ENCODE measurements around the gene TEKT2. TPM values are rescaled to one million over a fixed set of nuclear protein-coding genes. Genes with fewer than 3 reads are reported as not detected.

TEKT2 gene
- total and polyA plus RNA-seq, 2 donors = 0.13 to 0.37 TPM

- no peak overlapping the region for H3K4me3 ChIP-seq (ENCODE audit: low read depth, low read length)
- H3K36me3 ChIP-seq (ENCODE audit: insufficient read depth) = no peaks in the 10 kb centered on the region
- H3K27ac ChIP-seq (ENCODE audit: low read depth) = no peak overlapping the region
- DNase-seq (ENCODE audit: extremely low spot score) = no peak
- peaks cover 1% of the 10 kb centered on the region for H3K4me1 ChIP-seq (ENCODE audit: insufficient read depth)
These were observed 51.9 kb downstream of the TEKT2 start for GRCh38 chr1:36135796-36136195.

DNA sequence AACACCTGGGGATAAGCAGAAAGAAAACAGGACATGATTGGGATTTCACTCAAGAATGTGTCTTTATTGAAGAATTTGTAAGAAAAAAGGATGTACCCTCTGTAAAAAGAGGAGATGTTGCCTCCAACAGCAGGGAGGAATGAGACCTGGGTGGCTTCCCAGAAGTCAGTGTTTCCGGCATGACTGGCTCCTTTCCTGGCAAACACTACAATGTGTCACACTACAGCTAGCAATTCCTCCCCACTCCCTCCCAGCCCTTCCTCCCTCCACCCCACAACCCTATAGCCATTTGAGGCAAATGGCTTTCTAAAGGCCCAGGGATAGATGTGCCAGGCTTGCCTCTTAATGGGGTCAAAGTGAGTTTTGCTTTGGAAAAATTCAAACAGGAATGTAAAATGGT is 52.6 kb downstream of the TEKT2 start:
- Histone ChIP-seq H3K4me1 (ENCODE audit: insufficient read depth) (peaks cover 1% of the 10 kb centered on the region), H3K4me3 (ENCODE audit: low read depth, low read length) (no peak overlapping the region), H3K27ac (ENCODE audit: low read depth) (no peak overlapping the region), H3K36me3 (ENCODE audit: insufficient read depth) (no peaks in the 10 kb centered on the region)
- no peak for DNase-seq (ENCODE audit: extremely low spot score)
- WGBS = 28% methylated on average over 1 of the region's 1 CpG

GRCh38 chr1:36137226-36137625 is 53.3 kb downstream of the TEKT2 start:
- H3K4me3 ChIP-seq (ENCODE audit: low read depth, low read length) = no peak overlapping the region
- 72% methylated on average over 5 of the region's 5 CpGs for WGBS
- H3K4me1 ChIP-seq (ENCODE audit: insufficient read depth) = peaks cover 1% of the 10 kb centered on the region
- H3K36me3 ChIP-seq (ENCODE audit: insufficient read depth) = no peaks in the 10 kb centered on the region
- no peak for DNase-seq (ENCODE audit: extremely low spot score)
- H3K27ac ChIP-seq (ENCODE audit: low read depth) = no peak overlapping the region

GRCh38 chr1:36137776-36138175 is 53.9 kb downstream of the TEKT2 start:
- Histone ChIP-seq H3K4me1 (ENCODE audit: insufficient read depth) (peaks cover 1% of the 10 kb centered on the region), H3K4me3 (ENCODE audit: low read depth, low read length) (no peak overlapping the region), H3K36me3 (ENCODE audit: insufficient read depth) (no peaks in the 10 kb centered on the region), H3K27ac (ENCODE audit: low read depth) (no peak overlapping the region)
- DNase-seq (ENCODE audit: extremely low spot score) = no peak
- WGBS = 82% methylated on average over 3 of the region's 3 CpGs

Other genes starting within 250 kb of the TEKT2 start
- gene AGO1, start 200.9 kb upstream of the TEKT2 start, total RNA-seq = 10.6 TPM
- 9.4 TPM for gene AGO1, start 200.9 kb upstream of the TEKT2 start, polyA plus RNA-seq
- 53.1 TPM for gene AGO3, start 153.0 kb upstream of the TEKT2 start, total RNA-seq
- gene AGO3, start 153.0 kb upstream of the TEKT2 start, polyA plus RNA-seq = 4.1 TPM
- 17.2 TPM for gene ADPRS, start 4.8 kb downstream of the TEKT2 start, total RNA-seq
- 26.3 TPM for gene ADPRS, start 4.8 kb downstream of the TEKT2 start, polyA plus RNA-seq
- gene COL8A2, start 41.1 kb downstream of the TEKT2 start, total RNA-seq = 11.7 TPM
- gene COL8A2, start 41.1 kb downstream of the TEKT2 start, polyA plus RNA-seq = 21.9 TPM
- 43.9 TPM for gene TRAPPC3, start 65.4 kb downstream of the TEKT2 start, total RNA-seq
- gene TRAPPC3, start 65.4 kb downstream of the TEKT2 start, polyA plus RNA-seq = 76.9 TPM
- 31.7 TPM for gene MAP7D1, start 72.1 kb downstream of the TEKT2 start, total RNA-seq
- 144 TPM for gene MAP7D1, start 72.1 kb downstream of the TEKT2 start, polyA plus RNA-seq
- 67.3 TPM for gene THRAP3, start 140.3 kb downstream of the TEKT2 start, total RNA-seq
- gene THRAP3, start 140.3 kb downstream of the TEKT2 start, polyA plus RNA-seq = 52.4 TPM
- 3.5 TPM for gene SH3D21, start 222.3 kb downstream of the TEKT2 start, total RNA-seq
- 1.8 TPM for gene SH3D21, start 222.3 kb downstream of the TEKT2 start, polyA plus RNA-seq
- 27.7 TPM for gene EVA1B, start 239.6 kb downstream of the TEKT2 start, total RNA-seq
- 74.7 TPM for gene EVA1B, start 239.6 kb downstream of the TEKT2 start, polyA plus RNA-seq

Measured in urinary bladder (tissue), 4 donors.